Stimulated activated CD8-positive, alpha-beta memory T cell treated with anti-CD3 and anti-CD28 coated beads, Interleukin-4, amount 100 ng/mL, for 4 hours (primary cell): Measurements from ENCODE around the gene TRNAU1AP.

Source experiments
- DNase-seq, 2 donors: peaks; one replicate each; pipeline ENCODE4 v3.0.0-alpha.2; 2020; ENCODE audit warnings: low read depth in 2 of 2, low spot score in 1 of 2

Gene TRNAU1AP

GRCh38 chr1:28604962-28605361, 52.1 kb downstream of the TRNAU1AP start:
- DNase-seq, result no peak

- DNase-seq, result no peak
Observed at GRCh38 chr1:28606771-28607170, 53.9 kb downstream of the TRNAU1AP start.

GRCh38 chr1:28613175-28613574, 60.3 kb downstream of the TRNAU1AP start:
- no peak for DNase-seq
